NCI-H345 treated with DMSO at 0.1 percent for 48 hours (cell line): Measurements from ENCODE around the gene PMM2.
"Not testable (repeated sequence)": the region's sequence is repeated elsewhere in the genome, so short reads cannot be mapped to it uniquely, and the experiment has no call there.

ENCODE experiments used
- DNase-seq: peaks from one replicate; lab custom pipeline; 2025; ENCODE audit not compliant: unreplicated experiment; lab: John Stamatoyannopoulos, UW

The PMM2 gene

DNA sequence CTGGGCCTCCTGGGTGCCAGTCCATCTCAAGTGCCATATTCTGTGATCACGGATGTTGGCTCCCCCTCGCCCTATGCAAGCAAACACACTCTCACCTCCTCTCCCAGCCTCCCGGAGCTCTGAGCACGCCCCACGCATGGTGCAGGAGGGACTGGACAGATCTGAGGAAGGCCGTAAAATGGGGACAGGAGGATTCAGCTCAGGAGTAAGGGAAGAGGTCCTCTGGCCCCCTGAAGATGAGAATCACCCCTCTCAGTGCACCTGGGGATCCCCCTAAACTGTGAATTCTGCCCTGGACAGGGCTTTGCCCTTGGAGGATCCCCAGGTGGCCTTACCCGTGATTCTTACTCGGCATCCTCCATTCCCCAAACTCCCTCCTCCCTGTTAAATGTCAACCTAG lies 15.8 kb upstream of the PMM2 start:
- no peak for DNase-seq

DNA sequence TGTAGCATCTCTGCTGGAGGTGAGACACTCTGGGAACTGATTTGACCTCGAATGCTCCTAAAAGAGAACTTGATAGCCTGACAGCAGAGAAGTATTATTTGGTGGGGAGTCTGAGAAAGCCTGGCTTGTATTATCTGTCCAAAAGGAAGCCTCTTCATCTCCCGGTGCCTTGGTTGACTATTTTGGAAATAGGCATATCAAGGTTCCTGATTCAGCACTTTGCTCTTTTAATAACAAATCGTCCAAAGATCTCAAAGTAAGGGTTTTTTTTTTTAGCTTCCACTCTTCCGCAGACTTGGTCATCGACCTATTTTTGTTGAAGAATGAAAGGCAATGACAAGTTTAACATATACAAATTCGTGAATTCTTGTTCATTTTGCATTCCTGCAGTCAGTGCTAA lies 15.0 kb upstream of the PMM2 start:
- no peak for DNase-seq

DNA sequence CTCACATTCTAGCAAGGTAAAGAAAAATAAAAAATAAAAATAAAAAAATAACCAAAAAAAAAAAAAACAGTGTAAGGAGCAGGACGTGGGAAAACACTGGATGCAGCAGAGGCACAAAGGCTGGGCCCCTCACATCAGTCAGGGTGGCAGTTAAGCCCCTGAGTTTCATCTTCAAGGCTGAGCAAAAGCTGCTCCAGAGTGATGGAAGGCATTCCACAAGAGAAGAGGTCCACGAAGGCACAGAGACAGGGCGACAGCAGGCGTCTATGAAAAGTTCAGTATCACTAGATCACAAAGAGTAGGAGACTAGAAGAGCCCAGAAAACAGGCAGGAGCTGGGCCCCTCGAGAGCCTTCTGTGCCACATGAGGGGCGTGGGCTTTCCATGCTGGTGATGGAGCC lies 12.2 kb upstream of the PMM2 start:
- no peak for DNase-seq

DNA sequence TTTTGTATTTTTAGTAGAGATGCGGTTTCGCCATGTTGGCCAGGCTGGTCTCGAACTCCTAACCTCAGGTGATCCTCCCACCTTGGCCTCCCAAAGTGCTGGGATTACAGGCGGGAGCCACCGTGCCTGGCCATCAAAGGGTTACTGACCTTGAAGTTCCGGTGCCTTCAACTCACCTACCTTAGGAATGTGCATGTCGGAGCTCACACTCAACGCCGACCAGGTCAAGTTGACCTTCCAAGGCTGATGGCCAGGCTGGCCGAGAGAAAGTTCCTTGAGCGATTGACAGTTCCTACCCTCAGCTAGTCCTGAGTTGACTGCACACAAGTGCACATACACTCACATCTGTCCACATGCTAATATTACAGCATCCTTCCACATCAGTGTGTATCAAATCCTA lies 11.3 kb upstream of the PMM2 start:
- not testable (repeated sequence) for DNase-seq

DNA sequence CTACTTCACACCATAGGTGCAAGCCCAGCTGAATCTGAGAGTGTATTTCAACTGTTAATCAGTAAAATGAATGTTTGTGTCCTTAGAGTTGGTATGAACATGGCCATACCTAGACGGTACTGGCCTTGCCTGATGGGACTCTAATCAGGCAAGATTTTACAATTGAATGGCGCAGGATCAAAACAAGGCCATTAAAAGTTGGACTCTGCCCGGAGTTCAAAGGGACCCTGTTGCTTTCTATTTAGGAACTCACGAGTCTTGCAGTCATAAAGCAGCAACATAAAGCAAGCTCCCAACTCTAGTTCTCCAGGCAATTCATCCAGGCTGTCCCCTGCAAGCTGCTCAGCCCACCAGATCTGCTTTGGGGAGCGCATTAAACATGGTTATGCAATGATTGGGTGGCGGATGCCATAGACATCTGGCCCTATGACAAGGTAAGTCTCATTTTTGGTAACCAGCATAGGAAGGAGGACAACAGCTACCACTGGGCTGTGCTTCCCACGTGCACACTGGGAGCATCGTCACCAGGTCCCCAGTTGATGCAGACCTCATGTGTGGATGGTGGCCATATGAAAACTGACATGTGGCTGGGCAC lies 9.0 kb upstream of the PMM2 start:
- DNase-seq: no peak

DNA sequence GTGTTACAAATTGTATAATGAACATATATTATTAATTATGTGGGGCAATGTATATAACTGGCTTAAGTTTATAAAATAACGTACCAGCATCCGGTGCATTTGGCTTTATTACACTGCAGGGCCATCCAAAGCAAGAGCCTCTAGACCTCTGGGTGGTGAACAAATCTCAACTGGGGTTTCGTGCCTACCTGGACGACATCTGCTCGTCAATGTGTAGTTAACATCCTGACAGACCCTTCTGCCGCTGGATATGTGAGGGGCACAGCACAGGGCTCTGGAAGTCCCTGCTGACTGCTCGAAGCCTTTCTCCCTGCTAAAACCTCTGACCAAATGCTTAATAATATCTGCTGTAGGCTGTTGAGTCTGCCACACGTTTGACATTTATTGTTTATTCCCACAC lies 2.5 kb upstream of the PMM2 start:
- no peak for DNase-seq

DNA sequence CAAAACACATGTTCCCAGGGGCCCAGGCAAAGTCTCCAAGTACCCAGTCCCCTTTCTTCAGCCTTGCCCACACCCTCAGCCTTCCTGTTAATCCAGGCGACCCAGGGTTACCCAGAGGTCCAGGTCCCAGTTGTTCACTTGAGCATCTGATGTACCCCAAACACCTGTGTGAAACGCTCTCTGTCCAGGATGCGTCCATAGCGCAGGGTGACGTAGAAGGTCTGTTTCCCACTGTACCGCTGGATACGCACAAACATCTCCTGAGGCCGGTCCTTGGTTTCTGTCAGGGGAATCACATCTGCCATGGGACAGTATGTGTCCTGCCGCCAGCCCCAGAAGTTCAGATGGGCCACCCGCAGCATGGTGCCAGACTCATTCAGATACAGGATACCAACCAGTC lies 1.8 kb upstream of the PMM2 start:
- DNase-seq: no peak

DNA sequence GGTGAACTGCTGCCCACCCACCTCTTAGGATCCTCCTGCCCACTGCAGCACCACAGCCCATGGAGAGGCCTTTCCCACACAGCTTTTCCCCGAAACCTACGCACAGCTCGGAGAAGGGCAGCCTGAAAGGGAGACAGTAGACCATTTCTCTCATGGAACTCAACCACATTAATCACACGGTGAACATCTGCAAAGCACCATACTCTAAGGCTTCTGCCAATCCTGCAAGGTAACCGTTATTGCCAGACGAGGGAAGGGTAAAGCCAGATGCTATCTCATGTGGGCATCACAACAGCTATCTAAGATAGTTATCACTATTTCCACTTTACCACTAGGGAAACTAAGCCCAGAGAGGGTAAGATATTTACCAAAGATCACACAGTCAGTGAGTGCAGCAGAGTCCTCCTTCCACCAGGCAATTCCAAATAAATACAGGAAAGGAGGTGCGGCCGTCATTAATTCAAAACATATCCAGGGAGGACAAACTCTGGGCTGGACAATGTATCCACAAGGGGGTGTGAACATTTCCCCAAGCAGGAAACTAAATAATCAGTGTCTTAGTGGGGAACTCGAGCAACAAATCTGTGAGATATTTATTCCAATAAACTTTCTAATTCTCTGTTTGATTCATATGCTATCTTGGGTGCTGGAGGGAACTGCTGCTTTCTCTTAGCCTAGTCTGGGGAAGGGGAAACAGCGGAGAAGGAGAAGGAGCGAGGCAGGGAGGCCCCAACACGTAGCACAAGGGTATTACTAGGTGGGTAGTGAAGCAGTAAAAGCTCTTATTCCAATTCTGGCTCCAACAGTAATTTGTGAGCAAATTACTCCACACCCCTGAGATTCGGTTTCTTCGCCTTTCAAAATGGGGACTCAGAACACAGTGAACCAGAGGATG lies 923 bp upstream of the PMM2 start:
- DNase-seq: no peak

DNA sequence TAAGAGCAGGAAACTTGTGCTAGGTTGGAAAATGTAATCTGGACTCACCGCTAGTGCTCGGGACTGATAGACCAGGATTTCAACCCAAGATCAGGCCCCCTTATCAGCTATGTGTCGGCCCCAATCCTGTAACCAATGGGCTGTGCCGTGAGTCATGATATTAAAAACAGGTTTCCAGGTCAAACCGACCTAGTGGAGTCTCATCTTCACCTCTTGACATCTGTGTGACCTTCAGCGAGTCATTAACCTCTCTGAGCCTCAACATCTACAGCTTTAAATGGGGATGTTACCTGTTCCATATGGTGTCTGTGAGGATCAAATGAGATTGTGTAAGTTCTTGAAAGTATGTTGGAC lies 512 bp downstream of the PMM2 start:
- no peak for DNase-seq

DNA sequence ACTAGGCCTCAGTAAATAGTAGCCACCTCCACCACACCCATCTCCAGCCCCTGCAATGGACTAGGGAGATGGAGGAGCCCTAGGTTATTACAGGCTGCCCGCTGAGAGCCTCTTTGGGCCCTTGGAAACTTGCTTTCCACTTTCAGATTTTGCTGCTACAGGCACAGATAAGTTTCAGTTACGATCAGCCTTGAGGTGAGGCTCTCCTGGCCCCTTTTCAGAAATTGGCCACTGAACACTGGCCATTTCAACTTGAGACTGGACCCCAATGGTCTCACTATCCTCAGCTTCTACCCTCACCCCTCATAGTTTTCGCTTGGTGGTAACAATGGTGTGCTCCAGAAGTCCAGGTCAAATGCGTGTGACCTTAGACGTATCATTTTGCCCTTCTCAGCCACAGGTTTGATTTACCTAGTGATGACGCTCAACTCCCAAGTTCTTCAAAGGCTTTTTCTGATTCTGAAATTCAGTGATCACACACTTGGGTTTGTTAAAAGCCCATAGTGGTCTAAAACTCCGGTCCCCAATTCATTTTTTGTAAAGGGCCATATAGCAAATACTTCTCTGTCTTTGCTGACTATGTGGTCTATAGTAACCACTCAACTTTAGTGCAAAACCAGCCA lies 1.0 kb downstream of the PMM2 start:
- no peak for DNase-seq

DNA sequence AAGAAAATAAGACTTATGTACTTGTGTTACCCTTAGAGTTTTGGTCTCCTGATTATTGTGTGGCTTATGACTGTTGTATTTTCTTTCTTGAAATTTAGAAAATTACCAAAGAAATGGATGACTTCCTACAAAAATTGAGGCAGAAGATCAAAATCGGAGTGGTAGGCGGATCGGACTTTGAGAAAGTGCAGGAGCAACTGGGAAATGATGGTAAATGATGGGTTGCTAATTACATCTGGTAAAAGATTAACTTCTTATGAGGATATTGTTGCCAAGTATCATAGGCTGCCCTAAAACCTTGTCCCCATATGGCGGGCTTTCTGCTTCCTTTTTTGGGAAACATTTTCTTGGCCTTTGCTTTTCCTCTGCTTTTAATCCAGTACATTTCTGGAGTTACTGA lies 4.1 kb downstream of the PMM2 start:
- no peak for DNase-seq

DNA sequence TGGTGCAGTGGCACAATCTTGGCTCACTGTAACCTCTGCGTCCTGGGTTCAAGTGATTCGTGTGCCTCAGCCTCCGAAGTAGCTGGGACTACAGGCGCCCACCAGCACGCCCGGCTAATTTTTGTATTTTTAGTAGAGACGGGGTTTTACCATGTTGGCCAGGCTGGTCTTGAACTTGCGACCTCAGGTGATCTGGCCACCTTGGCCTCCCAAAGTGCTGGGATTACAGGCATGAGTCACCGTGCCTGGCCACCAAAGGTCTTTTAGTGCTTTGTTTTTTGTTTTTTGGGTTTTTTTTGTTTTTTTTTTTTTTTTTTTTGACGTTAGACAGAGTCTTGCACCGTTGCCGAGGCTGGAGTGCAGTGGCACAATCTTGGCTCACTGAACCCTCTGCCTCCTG lies 6.1 kb downstream of the PMM2 start:
- not testable (repeated sequence) for DNase-seq

DNA sequence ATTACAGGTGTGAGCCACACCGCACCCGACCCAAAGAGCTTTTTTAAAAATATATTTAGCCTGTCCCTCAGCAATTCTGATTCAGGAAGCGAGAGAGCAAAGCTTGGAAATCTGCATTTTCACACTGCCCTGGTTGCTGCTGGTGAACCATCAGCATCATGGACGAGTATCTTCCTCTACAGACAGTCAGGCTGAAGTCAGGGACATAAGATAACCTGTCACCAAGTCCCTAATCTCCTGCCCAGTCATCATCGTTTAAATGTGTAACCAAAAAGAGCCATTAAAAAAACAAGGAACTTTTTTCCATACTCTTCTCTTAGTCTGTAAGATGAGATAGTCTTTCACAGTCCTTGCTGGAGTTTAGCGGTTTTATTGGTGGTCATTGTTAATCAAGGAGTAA lies 6.7 kb downstream of the PMM2 start:
- DNase-seq: no peak

DNA sequence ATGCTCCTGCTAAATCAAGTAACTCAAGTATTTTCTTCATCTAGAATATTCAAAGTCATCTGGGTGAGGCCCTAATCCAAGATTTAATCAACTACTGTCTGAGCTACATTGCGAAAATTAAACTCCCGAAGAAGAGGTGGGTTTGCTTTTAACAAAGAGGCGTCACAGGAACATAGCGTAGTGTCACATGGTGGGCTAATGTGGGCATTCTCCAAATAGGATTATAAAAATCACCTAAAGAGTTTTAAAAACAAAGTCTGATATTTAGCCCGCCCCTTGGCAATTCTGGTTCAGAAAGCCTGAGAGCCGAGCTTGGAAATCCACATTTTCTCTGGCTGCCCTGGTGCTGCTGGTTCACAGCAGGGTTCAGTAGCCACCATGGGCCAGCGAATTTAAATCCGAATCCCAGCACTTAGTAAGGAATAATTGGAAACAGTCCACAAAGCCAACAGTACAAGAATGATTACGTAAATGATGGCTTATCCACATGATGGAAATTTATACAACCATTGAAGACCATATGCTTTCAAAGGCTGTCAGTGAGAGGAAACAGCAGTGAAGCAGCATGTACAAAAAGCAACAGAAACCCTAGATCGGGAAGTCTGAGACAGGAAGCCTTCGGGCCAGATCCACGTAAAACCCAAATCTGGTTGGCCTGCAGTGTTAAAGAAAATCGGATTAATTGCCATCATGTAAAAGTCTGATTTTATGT lies 8.8 kb downstream of the PMM2 start:
- DNase-seq: no peak

DNA sequence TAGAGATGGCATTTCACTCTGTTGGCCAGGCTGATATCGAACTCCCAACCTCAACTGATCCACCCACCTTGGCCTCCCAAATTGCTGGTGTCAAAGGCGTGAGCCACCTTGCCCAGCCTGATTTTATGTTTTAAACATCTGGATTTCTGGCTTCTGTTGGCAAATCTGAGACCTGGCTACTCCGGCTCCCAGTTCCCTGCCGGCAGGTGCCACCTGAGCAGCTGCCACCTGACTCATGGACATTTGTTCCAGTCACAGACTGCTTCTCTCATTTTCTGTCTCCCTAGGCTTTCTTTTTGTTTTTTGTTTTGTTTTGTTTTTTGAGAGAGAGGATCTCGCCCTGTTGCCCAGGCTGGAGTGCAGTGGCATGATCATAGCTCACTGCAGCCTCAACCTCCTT lies 9.6 kb downstream of the PMM2 start:
- no peak for DNase-seq

DNA sequence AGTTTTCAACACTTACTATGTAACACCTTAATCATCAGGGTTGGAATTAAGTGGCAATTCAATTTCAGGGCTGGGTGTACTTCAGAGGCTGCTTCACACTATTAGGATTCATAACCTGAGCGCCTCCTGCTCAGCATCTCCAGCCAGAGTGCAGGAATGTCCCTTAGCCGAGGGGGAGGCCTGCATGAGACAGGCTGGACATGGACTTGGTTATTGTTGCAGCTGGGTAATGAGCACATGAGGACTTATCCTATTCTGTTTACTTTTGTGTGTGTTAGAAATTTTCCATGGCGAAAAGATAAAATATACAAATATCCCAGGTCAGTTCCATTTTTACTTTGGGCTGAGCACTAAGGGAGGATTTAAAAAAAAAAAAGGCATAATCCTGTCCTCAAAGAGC lies 10.4 kb downstream of the PMM2 start:
- DNase-seq: no peak

DNA sequence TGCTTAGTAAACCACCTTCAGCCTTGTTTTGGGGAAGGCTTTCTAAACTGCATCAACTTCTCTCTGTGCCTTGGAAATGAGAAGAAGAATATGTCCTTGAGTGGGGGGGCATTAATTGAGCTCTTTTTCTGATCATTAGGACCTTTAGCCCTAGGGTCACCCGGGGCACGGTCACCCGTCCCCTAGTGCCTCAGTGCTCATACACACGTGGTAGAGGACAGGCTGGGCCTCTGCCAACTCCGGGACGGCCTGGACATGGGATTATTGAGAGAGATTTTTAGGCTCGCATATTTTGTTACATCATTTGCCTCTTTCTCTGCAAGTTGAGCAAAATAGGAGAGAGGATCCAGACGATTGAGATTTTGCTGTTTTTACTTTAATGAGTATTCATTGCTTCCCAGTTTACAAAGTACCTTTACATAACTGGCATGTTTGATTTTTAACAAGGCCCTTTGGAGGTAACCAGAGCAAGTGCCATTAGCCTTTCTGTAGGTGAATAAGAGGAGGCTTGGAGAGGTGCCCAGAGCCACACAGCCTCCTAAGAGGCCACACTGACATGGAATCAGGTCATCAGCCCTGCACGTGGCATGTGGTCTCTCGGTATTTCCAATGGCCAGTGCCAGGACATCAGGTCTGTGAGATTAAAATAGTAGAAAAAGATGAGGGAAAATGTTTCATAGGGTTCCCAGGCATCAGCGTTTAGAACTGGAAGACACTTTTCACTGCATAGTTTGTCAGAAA lies 11.1 kb downstream of the PMM2 start:
- no peak for DNase-seq

DNA sequence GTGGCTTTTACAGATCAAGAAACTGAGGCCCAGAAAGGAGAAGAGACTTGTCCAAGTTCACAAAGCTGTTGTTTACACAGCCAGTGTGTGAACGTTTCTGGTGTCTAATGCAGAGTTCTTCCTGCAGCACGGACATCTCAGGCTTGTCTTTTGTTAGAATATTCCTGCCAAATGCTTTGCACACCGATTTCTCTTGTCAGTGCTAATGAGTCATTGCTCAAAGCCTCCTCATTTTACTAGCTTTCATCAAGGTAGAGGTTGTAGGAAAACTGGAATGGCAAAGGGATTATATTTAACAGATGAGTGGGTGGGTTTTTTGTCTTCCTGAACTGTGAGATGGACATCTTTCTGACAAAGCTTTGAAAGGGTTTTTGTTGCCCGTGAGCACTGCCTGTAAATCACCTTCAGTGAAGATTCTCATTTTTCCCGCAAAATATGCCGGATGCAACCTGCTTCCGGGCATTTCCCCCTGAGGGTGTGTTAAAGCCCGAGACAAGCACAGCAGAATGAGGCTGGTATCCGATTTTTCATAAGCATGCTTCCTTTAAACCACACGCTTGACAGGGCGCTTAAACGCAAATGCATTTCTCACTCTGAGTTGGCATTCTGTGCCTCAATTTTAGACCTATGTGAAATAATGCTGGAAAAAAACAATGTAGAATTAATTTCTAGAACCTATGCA lies 14.7 kb downstream of the PMM2 start:
- no peak for DNase-seq

DNA sequence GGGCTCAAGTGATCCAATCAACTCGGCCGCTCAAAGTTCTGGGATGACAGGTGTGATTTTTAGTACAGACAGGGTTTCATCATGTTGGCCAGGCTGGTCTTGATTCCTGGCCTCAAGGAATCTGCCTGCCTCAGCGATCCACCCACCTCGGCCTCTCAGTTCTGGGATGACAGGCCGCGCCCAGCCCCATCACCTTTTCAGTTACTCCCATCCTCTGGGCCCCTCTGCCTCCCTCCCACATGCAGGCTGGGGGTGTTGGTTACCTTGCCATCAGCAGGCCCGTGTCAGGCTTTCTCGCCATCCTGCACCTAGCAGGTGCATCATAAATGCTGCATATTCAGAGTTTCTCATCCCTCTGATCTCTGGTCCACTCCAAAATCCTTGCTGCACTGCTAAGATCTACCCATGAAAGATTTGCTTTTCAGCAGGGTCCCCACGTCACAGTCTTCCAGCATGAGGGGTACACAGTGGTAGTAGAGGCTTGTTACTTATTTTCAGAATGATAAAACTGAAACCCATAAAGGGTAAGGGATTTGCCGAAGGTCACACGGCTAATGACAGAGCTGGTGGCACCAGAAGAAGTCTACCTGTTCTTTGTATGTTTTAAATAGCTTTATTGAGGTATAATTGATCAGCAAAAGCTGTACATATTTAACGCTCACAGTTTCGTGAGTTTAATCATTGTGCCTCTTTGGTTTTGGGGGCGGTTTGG lies 16.6 kb downstream of the PMM2 start:
- no peak for DNase-seq
